Eye (tissue), 1 donor: ENCODE measurements around the gene TMCO2.
"Not testable (repeated sequence)": the region's sequence is repeated elsewhere in the genome, so short reads cannot be mapped to it uniquely, and the experiment has no call there.

Source experiments
- DNase-seq: peaks from one replicate; pipeline ENCODE4 v3.0.0-alpha.2; 2015

The TMCO2 gene

GRCh38 chr1:40247655-40248054 lies at the start of gene TMCO2:
TSS of gene TMCO2 (plus strand) at chr1:40247937. CDS start at chr1:40247994, 57 bp downstream.
- DNase-seq = no peak

DNA sequence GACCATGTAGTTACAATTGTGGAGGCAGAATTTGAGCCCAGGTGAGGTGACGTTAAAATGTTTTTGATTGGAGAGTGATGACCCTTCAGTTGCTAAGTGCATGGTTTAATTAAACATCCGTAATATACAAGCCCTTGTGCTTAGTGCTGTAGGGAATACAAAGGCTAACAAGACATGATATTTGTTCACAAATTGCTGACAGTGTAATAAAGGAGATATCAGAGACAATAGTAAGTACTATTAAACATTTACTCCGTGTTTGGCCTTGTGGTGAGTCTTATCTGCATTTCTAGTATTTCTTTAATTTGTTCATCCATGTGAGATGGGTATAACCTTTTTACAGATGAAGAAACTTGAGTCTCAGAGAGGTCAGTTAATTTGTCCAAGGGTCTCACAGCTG lies 48.6 kb upstream of the TMCO2 start:
- no peak for DNase-seq

- DNase-seq = no peak
Measured at GRCh38 chr1:40204856-40205255, 42.9 kb upstream of the TMCO2 start.

- DNase-seq = no peak
Measured at GRCh38 chr1:40210511-40211204, 37.1 kb upstream of the TMCO2 start.

DNA sequence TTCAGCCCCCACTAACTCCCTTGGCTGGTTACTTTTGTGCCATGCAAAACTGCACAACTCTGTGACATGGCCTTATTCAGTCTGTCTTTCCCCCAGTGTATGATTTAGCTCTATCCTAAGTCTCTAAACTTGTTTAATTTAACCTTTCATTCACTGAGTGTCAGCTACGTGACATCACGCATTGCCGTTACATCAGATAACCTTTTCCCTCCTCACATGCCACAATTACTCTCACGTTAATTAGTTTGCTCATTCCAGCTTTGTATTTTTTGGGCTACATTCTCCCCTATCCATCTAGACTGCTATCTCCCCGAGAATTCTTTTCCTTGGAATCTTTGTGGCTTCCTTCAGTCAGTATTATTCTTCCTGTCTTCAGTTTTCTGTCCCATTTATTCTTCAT lies 29.4 kb upstream of the TMCO2 start:
- DNase-seq = no peak

DNA sequence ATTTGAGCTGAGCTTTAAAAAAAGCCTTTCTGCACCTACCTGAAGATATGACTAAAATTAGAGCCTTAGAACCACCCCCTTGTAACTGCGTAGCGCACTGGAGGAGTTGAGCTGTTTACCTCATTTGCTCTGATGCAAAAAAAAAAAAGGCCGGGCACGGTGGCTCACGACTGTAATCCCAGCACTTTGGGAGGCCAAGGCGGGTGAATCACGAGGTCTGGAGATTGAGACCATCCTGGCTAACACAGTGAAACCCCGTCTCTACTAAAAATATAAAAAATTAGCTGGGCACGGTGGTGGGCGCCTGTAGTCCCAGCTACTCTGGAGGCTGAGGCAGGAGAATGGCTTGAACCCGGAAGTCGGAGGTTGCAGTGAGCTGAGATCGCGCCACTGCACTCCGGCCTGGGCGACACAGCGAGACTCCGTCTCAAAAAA lies 26.2 kb upstream of the TMCO2 start:
- not testable (repeated sequence) for DNase-seq

DNA sequence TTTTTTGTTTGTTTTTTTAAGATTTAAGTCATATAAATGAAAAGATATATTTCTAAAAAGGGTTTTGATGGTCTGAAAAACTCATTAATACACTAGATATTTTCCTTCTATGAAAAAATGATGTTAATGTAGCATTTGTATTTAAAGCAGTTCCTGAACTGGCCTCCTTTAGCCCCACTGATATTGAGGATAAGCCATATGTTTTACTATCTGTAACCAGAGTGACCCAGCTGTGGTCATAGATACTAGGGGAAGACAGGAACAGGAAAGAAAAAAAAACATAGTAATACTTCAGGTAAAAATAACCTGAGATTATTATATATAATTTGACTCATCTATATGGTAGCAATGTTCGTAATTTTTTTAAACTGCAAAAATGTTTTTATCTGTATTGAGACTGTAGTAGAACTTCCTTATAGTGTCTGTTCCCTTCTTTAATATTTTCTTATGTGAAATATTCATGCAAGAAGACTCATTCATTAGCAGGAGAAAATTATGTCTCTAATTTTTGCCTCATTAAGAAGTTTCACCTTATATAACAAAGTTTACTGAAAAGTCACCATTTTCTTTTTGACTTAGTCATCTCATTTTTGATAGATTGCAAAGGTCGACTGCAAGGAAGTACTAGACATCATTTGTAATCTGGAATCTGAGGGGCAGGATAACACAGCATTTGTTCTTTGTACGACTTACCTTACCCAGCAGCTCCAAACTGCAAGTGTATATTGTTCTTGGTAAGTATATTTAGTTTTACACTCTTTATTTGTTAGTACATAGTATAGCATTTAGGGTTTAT lies 25.6 kb upstream of the TMCO2 start:
- DNase-seq = no peak

DNA sequence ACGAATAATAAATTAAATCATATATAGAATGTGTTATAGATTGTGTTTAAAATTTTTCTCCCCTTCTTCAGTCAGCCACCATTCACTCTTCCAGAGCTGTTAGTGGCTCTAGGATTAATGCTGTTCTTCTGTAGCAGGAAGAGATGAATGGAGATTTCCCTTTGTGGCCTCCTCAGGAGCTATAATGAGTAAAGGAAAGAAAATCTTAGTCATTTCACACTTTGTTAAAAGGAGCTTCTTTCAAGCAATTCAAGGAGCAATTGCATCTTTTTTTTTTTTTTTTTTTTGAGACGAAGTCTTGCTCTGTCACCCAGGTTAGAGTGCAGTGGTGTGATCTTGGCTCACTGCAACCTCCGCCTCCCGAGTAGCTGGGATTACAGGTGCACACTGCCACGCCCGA lies 23.7 kb upstream of the TMCO2 start:
- DNase-seq = no peak

DNA sequence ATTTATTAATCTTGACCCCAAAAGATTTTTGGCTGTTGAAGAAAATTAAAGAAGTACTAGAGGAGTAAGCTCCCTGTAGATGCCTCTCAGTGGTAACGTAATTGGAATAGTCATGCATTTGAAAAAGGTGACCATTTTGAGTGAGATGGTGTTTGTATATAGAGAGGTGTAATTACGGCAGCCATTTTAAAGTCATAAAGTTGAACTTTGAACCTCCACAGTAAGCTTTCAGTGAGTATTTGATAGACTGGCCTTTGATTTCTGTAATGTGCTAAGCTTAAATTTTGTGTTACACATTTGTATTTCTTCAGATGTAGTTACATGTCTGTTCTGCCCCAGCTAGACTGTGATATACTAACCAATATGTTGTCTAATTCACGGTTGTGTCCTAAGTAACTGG lies 21.5 kb upstream of the TMCO2 start:
- no peak for DNase-seq

DNA sequence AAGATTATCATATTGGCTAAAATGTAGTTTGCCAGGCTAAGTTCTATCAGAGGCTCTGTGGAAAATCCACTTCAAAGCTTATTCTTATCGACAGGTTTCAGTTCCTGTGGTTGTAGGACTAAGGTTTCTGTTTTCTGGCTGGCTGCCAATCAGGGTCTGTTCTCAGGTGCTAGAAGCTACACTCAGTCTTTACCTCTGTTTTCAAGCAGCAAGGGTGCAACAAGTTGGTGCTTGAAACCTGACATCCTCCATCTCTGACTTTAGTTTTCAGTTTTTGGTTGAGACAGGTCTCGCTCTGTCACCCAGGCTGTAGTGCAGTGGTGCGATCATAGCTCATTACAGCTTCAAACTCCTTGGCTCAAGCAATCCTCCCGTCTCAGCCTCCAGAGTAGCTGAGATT lies 15.3 kb upstream of the TMCO2 start:
- no peak for DNase-seq

- no peak for DNase-seq
Measured at GRCh38 chr1:40239626-40240025, 8.1 kb upstream of the TMCO2 start.

- DNase-seq = no peak
Measured at GRCh38 chr1:40240390-40240789, 7.3 kb upstream of the TMCO2 start.

DNA sequence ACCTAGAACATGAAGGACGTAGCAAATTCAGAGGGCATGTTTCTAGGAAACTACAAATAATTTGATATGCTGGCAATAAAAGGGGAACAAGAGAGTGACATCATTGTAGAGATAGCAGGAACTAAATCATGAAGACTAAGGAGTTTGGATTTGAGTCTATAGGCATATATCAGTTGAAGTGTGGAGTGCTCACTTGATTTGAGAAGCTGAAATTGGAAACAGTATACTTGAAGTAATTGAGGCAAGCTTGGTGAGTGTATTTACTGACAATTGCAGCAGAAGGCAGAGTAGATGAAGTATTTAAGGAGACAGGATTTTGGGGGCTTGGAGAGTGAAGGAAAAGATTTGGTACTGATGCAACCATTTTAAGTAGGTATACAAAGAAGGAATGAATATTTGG lies 6.4 kb upstream of the TMCO2 start:
- DNase-seq = no peak

DNA sequence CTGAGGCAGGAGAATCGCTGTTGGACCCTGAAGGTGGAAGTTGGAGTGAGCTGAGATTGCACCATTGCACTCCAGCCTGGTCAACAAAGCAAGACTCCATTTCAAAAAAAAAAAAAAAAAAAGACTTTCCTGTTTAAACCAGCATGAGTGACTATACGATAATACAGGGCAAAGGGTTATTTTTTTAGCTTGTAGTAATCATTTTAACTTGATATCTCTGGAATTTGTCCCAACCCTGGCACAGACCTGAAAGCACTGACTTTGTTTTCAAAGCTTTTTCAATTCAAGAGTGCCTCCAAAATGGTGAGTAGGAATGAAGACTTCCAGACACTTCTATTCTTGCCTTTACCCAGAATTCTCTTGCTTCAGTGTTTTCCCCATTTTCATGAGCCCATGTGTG lies 4.4 kb upstream of the TMCO2 start:
- no peak for DNase-seq

DNA sequence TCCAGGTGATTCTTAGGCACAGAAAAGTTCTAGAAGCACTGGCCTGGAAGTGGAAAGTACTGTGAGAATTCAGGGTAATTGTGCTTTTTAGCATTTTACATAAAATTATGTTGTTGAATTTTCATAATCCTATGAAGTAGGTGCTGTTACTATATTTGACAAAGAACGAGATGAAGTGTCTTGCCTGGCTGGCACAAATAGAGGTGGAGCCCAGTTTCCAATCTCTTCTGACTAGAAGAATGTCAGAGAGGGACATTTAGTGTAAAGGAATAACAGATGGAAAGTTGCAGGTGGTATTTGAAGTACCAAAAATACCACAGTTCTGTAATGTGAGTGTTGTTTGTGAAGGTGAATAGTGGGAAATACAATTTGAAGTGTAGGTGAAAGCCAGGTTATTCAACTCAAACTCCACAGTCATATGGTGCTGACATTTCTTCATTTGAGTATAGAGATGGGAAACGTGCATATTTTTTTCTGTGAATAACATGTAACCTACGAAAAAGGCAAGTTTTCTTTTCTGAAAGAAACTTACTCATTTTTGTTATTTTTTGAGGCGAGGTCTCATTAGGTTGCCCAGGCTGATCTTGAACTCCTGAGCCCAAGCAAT lies 3.5 kb upstream of the TMCO2 start:
- no peak for DNase-seq

GRCh38 chr1:40245686-40246085 lies 2.1 kb upstream of the TMCO2 start:
- no peak for DNase-seq

DNA sequence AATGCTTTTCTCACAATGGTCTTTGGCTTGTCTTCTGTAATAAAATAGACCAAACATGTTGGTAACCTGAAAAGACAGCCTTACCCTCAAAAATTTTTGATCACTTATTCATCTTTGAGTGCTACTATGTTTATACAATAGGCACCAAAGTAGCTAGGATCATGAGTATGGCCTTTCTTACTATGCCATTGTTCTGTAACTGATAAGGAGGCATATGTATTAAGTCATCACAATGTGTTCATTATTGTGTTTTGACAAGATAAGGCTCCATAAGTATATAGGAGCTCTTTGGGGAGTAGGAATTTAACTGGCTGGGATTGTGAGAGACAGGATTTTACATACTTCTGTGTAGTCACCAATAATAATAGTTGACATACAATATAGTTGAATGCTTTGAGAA lies 675 bp downstream of the TMCO2 start:
- DNase-seq = no peak

GRCh38 chr1:40251456-40251855 lies 3.7 kb downstream of the TMCO2 start:
- no peak for DNase-seq

DNA sequence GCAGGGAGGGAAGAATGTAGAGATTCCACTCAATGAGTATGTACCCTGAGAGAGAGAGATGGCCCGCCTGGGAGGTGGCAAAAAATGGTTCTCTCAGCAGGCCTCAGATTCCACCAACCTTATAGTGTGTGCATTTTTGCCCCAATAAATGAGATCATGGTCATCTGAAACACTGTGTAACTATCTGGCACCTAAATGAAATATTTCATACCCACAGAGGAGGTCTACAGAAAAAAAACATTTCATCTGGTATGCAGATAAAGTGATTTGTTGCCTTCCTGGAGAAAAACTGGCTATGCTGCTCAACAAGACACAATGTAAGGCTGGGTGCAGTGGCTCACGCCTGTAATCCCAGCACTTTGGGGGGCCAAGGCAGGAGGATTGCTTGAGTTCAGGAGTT lies 4.9 kb downstream of the TMCO2 start:
- no peak for DNase-seq

DNA sequence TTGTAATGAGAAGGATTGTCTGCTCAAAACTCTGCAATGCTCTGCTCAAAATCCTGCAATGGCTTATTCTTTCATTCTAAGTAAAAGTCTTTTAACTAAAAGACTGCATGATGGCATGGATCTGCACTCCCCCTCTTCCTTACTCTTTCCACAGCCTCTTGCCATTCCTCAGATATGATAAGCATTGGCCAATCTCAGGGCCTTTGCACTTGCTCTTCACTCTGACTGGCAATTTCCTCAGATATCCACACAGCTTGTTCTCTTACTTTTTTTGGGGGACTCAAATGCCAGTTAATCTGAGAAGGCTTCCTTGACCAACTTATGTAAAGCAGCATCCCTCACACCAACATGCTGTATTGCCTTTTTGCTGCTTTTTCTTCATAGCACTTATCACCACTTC lies 7.5 kb downstream of the TMCO2 start:
- no peak for DNase-seq

DNA sequence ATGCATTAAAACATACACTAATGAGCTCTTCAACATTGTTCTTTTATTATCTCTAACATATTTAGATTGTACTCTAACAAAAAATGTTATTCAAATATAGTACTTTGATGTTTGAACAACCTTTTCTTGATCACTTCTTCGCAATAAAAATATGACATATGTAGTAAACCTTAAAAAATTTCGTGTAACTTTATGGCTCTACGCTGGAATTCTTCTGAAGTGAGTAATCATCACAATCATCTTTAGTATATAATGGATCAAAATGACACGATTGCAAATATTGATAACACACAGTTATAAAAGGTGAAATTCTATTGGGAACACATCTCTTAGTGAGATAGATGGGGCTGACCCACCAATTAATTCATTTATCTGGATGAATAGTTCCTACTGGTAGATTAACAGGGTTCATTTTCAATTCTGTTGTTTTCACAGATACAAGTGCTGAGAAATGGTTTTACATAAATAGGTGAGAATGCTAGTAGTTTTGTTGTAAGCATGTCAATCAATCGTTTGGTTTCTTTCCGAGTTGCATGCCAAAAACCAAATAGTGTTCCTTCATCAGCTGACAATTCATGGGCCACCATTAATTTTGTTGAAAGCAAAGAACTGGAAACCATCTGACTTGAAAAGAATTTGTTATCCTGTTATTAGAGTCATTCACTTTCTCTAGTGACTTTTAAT lies 8.8 kb downstream of the TMCO2 start:
- peak; percentile 8 for DNase-seq

DNA sequence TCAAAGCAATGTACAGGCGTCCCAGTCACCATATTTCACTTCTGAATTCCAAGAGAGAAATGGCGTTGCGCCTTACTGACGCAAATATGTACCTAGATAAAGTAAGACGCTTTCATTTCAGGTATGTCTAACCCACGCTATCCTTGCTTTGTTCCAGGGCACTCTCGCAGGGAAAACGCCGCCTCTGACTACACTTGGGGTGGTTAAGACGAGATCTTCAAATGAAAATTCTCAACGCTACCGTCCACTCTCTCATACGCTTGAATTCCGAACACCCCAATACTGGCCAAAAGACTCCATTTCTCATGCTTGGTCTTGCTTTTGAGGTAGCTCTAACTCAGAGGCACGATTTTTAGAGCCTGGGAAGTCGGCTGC lies 9.6 kb downstream of the TMCO2 start:
- no peak for DNase-seq

DNA sequence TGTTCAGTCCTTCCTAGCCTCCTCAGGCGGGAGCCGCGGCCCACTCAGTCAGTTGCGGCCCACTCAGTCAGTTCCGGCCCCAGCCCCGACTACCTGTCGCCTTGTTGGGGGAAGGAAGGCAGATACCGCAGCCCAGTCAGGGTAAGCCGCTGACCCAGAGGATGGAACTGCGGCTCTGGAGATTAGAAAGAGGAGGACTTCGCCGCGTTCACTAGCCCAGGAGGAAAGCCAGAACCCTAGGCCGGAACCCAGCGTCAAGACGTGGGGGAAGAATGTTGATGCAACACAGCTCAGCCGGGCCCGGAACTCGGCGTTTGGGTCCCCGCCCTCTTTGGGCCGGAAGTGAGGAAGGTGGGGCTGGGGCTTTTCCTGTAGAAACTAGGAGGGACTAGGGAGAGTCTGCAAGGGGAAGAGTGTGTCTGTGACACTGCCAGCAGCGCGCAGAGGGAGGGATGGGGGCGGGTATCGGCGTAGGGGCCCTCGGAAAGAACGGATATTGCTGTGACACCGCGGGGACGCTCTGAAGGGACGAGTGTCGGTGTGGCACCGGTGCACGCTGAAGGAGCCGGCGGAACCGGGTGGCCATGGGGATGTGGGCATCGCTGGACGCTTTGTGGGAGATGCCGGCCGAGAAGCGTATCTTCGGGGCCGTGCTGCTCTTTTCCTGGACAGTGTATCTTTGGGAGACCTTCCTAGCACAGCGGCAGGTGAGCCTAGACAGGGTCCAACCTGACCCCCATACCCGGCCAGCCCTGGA lies 10.1 kb downstream of the TMCO2 start, which contains the start of gene ZMPSTE24:
ZMPSTE24 (plus strand) TSS at position 549 of the 757 bp plus-strand sequence; CDS start at position 585, 36 bp downstream.
- peak; percentile 99 for DNase-seq
